ENCODE data around the gene ARFGEF3. TPM values are rescaled to one million over a fixed set of nuclear protein-coding genes. Genes with fewer than 3 reads are reported as not detected.

ARFGEF3 gene
- total and polyA plus RNA-seq, 2 experiments from 2014 or later = 5.8 to 24.6 TPM

DNA sequence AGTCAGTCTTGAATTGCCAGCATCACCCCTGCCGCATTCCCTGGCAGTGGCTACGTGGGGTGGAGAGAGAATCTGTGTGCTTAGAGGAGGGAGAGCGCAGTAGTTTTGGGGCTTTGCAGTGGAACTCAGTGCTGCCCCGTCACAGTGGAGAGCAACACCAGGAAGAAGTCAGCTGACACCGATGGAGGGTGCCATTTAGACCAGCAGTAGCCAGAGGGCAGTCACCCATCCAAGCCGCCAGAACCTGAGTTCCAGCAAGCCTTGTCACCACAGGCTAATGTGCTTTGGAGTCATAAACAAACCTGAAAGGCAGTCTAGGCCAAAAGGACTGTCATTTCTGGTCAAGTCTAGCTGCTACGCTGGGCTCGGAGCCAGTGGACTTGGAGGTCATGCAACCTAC is 32.5 kb upstream of the ARFGEF3 start:
- H3K9me3 Mint-ChIP-seq = peaks cover 4% of the 10 kb centered on the region; the same call in 2 of the 3 replicates
- no peak overlapping the region for H3K4me3 Mint-ChIP-seq
- Histone ChIP-seq H3K79me2 (replicated peaks; ENCODE audit: insufficient read depth) (no peaks in the 10 kb centered on the region), H3K27ac (ENCODE audit: low read depth) (no peak overlapping the region), H3K9me2 (ENCODE audit: insufficient read depth) (no peaks in the 10 kb centered on the region), H2AFZ (peak overlapping the region; percentile 64; the same call in 1 of the 2 replicates), H4K20me1 (replicated peaks; ENCODE audit: insufficient read depth) (no peaks in the 10 kb centered on the region), H3K27me3 (ENCODE audit: insufficient read depth) (no peaks in the 10 kb centered on the region), H3K4me1 (ENCODE audit: insufficient read depth) (no peaks in the 10 kb centered on the region), H3K36me3 (ENCODE audit: insufficient read depth) (no peaks in the 10 kb centered on the region), H3K4me3 (no peak overlapping the region), H3K4me2 (no peak overlapping the region), H3F3A (replicated peaks; ENCODE audit: low read depth) (no peaks in the 10 kb centered on the region)
- peak; percentile 44 for DNase-seq (ENCODE audit: low spot score)
- ATAC-seq = peak; percentile 61; the same call in 2 of the 3 replicates
- TF ChIP-seq, protein P1, sequence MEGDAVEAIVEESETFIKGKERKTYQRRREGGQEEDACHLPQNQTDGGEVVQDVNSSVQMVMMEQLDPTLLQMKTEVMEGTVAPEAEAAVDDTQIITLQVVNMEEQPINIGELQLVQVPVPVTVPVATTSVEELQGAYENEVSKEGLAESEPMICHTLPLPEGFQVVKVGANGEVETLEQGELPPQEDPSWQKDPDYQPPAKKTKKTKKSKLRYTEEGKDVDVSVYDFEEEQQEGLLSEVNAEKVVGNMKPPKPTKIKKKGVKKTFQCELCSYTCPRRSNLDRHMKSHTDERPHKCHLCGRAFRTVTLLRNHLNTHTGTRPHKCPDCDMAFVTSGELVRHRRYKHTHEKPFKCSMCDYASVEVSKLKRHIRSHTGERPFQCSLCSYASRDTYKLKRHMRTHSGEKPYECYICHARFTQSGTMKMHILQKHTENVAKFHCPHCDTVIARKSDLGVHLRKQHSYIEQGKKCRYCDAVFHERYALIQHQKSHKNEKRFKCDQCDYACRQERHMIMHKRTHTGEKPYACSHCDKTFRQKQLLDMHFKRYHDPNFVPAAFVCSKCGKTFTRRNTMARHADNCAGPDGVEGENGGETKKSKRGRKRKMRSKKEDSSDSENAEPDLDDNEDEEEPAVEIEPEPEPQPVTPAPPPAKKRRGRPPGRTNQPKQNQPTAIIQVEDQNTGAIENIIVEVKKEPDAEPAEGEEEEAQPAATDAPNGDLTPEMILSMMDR (conservative IDR thresholded peaks at IDR 0.05; ENCODE audit: low read depth in 2 of 2) = peak; percentile 20 to 63; a peak in 3 of 4 replicates
- TF ChIP-seq POLR2AphosphoS5 (IDR thresholded peaks at IDR 0.05; ENCODE audit: low read depth) = no peak
- no peaks in the 10 kb centered on the region for H3K36me3 Mint-ChIP-seq (ENCODE audit: low read depth)
- peaks cover 2% of the 10 kb centered on the region for H3K27me3 Mint-ChIP-seq (ENCODE audit: insufficient read depth, low read depth, poor library complexity)
- H3K4me1 Mint-ChIP-seq = peaks cover 5% of the 10 kb centered on the region; the same call in 1 of the 3 replicates
- no peak overlapping the region for H3K27ac Mint-ChIP-seq

- Histone ChIP-seq H3K27me3 (ENCODE audit: insufficient read depth) (no peaks in the 10 kb centered on the region), H3K4me2 (no peak overlapping the region), H3K9me2 (ENCODE audit: insufficient read depth) (no peaks in the 10 kb centered on the region), H3K36me3 (ENCODE audit: insufficient read depth) (no peaks in the 10 kb centered on the region), H3F3A (replicated peaks; ENCODE audit: low read depth) (no peaks in the 10 kb centered on the region), H3K4me3 (no peak overlapping the region), H2AFZ (0 out of 2 replicates have a peak overlapping the region, but pooled peaks have one; percentile 47), H3K27ac (ENCODE audit: low read depth) (no peak overlapping the region), H3K4me1 (ENCODE audit: insufficient read depth) (no peaks in the 10 kb centered on the region), H3K79me2 (replicated peaks; ENCODE audit: insufficient read depth) (no peaks in the 10 kb centered on the region), H4K20me1 (replicated peaks; ENCODE audit: insufficient read depth) (no peaks in the 10 kb centered on the region)
- Mint-ChIP-seq H3K27ac (no peak overlapping the region), H3K27me3 (ENCODE audit: insufficient read depth, low read depth, poor library complexity) (peaks cover 3% of the 10 kb centered on the region), H3K9me3 (no peaks in the 10 kb centered on the region), H3K4me3 (no peak overlapping the region), H3K4me1 (0 out of 3 replicates have a peak, but pooled peaks cover under 1% of the 10 kb centered on the region), H3K36me3 (ENCODE audit: low read depth) (no peaks in the 10 kb centered on the region)
- DNase-seq (ENCODE audit: low spot score) (no peak), ATAC-seq (no peak)
- TF ChIP-seq ZNF331 (CRISPR knock-in tag; IDR thresholded peaks at IDR 0.05; ENCODE audit: low read depth) = no peak
- no peak for TF ChIP-seq CREB1 (CRISPR knock-in tag; IDR thresholded peaks at IDR 0.05; ENCODE audit: low read depth)
- TF ChIP-seq EZH2phosphoT487 (IDR thresholded peaks at IDR 0.05; ENCODE audit: unreplicated experiment) = no peak
- no peak for TF ChIP-seq POLR2AphosphoS5 (IDR thresholded peaks at IDR 0.05; ENCODE audit: low read depth)
- TF ChIP-seq ZNF114 (CRISPR knock-in tag; IDR thresholded peaks at IDR 0.05) = no peak
- TF ChIP-seq, protein P2, sequence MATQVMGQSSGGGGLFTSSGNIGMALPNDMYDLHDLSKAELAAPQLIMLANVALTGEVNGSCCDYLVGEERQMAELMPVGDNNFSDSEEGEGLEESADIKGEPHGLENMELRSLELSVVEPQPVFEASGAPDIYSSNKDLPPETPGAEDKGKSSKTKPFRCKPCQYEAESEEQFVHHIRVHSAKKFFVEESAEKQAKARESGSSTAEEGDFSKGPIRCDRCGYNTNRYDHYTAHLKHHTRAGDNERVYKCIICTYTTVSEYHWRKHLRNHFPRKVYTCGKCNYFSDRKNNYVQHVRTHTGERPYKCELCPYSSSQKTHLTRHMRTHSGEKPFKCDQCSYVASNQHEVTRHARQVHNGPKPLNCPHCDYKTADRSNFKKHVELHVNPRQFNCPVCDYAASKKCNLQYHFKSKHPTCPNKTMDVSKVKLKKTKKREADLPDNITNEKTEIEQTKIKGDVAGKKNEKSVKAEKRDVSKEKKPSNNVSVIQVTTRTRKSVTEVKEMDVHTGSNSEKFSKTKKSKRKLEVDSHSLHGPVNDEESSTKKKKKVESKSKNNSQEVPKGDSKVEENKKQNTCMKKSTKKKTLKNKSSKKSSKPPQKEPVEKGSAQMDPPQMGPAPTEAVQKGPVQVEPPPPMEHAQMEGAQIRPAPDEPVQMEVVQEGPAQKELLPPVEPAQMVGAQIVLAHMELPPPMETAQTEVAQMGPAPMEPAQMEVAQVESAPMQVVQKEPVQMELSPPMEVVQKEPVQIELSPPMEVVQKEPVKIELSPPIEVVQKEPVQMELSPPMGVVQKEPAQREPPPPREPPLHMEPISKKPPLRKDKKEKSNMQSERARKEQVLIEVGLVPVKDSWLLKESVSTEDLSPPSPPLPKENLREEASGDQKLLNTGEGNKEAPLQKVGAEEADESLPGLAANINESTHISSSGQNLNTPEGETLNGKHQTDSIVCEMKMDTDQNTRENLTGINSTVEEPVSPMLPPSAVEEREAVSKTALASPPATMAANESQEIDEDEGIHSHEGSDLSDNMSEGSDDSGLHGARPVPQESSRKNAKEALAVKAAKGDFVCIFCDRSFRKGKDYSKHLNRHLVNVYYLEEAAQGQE (IDR thresholded peaks at IDR 0.05; ENCODE audit: unreplicated experiment) = no peak
- no peak for TF ChIP-seq JUNB (IDR thresholded peaks at IDR 0.05; ENCODE audit: unreplicated experiment)
- no peak for TF ChIP-seq NANOG (IDR thresholded peaks at IDR 0.05; ENCODE audit: borderline replicate concordance)
- TF ChIP-seq EZH2 (IDR thresholded peaks at IDR 0.05; ENCODE audit: low read depth, unreplicated experiment) = no peak
- TF ChIP-seq, protein P1 (conservative IDR thresholded peaks at IDR 0.05; ENCODE audit: low read depth in 2 of 2) = no peak
- no peak for TF ChIP-seq STAT1 (IDR thresholded peaks at IDR 0.05; ENCODE audit: unreplicated experiment)
Observed at GRCh38 chr6:138142806-138143205, 18.9 kb upstream of the ARFGEF3 start.
